T-helper 22 cell (primary cell): Measurements from ENCODE around the gene CSNK1A1.
"Not testable (repeated sequence)": the region's sequence is repeated elsewhere in the genome, so short reads cannot be mapped to it uniquely, and the experiment has no call there.

Experiments
- DNase-seq: peaks from one replicate; pipeline ENCODE4 v3.0.0-alpha.2; 2020; ENCODE audit warnings: low read depth

The CSNK1A1 gene

GRCh38 chr5:149529463-149529862, 21.8 kb downstream of the CSNK1A1 start:
- no peak for DNase-seq

GRCh38 chr5:149528281-149529060, 22.8 kb downstream of the CSNK1A1 start:
- no peak for DNase-seq

- no peak for DNase-seq
Measured at GRCh38 chr5:149526845-149527590, 24.2 kb downstream of the CSNK1A1 start.

GRCh38 chr5:149521739-149522685, 29.2 kb downstream of the CSNK1A1 start:
- DNase-seq: no peak

- no peak for DNase-seq
Measured at GRCh38 chr5:149519601-149520000, 31.6 kb downstream of the CSNK1A1 start.

- DNase-seq: no peak
Measured at GRCh38 chr5:149518620-149519019, 32.6 kb downstream of the CSNK1A1 start.

- no peak for DNase-seq
Measured at GRCh38 chr5:149517461-149518122, 33.6 kb downstream of the CSNK1A1 start.

GRCh38 chr5:149514512-149514911, 36.7 kb downstream of the CSNK1A1 start:
- DNase-seq: no peak

- DNase-seq: not testable (repeated sequence)
Measured at GRCh38 chr5:149513372-149513947, 37.8 kb downstream of the CSNK1A1 start.

GRCh38 chr5:149510136-149510535, 41.1 kb downstream of the CSNK1A1 start:
- DNase-seq: no peak

GRCh38 chr5:149504677-149505076, 46.6 kb downstream of the CSNK1A1 start:
- DNase-seq: no peak

GRCh38 chr5:149503006-149503405, 48.2 kb downstream of the CSNK1A1 start:
- no peak for DNase-seq

- no peak for DNase-seq
Measured at GRCh38 chr5:149500922-149501582, 50.2 kb downstream of the CSNK1A1 start.

- DNase-seq: no peak
Measured at GRCh38 chr5:149498724-149499336, 52.4 kb downstream of the CSNK1A1 start.

GRCh38 chr5:149497357-149497756, 53.9 kb downstream of the CSNK1A1 start:
- no peak for DNase-seq

GRCh38 chr5:149496917-149497316, 54.3 kb downstream of the CSNK1A1 start:
- DNase-seq: no peak

- DNase-seq: no peak
Measured at GRCh38 chr5:149496166-149496565, 55.1 kb downstream of the CSNK1A1 start.

GRCh38 chr5:149495673-149496072, 55.6 kb downstream of the CSNK1A1 start:
- DNase-seq: no peak

- DNase-seq: no peak
Measured at GRCh38 chr5:149493316-149493715, 57.9 kb downstream of the CSNK1A1 start.

- no peak for DNase-seq
Measured at GRCh38 chr5:149492781-149493180, 58.5 kb downstream of the CSNK1A1 start.
